RPMI8226 (cell line): Measurements from ENCODE around the gene C11orf91.
"Not testable (repeated sequence)": the region's sequence is repeated elsewhere in the genome, so short reads cannot be mapped to it uniquely, and the experiment has no call there.

Experiments
- DNase-seq: peaks from one replicate; pipeline ENCODE4 v3.0.0-alpha.2; 2015

The C11orf91 gene

GRCh38 chr11:33668468-33668825, 32.2 kb downstream of the C11orf91 start:
- no peak for DNase-seq

GRCh38 chr11:33667819-33668467, 32.7 kb downstream of the C11orf91 start:
- DNase-seq, result no peak

- no peak for DNase-seq
These were observed 35.1 kb downstream of the C11orf91 start for GRCh38 chr11:33665350-33666106.

GRCh38 chr11:33664827-33665226, 35.8 kb downstream of the C11orf91 start:
- DNase-seq, result no peak

GRCh38 chr11:33664166-33664565, 36.5 kb downstream of the C11orf91 start:
- no peak for DNase-seq

GRCh38 chr11:33663121-33663520, 37.5 kb downstream of the C11orf91 start:
- no peak for DNase-seq

GRCh38 chr11:33661526-33661925, 39.1 kb downstream of the C11orf91 start:
- DNase-seq, result not testable (repeated sequence)

- DNase-seq, result no peak
These were observed 39.7 kb downstream of the C11orf91 start for GRCh38 chr11:33660962-33661361.

- DNase-seq, result no peak
These were observed 41.1 kb downstream of the C11orf91 start for GRCh38 chr11:33659370-33660139.

- DNase-seq, result no peak
These were observed 42.3 kb downstream of the C11orf91 start for GRCh38 chr11:33658195-33658900.

- no peak for DNase-seq
These were observed 42.9 kb downstream of the C11orf91 start for GRCh38 chr11:33657757-33658156.

GRCh38 chr11:33656768-33657167, 43.9 kb downstream of the C11orf91 start:
- no peak for DNase-seq

- no peak for DNase-seq
These were observed 44.6 kb downstream of the C11orf91 start for GRCh38 chr11:33655842-33656600.

- DNase-seq, result no peak
These were observed 46.0 kb downstream of the C11orf91 start for GRCh38 chr11:33654594-33654993.

GRCh38 chr11:33652930-33653329, 47.7 kb downstream of the C11orf91 start:
- DNase-seq, result no peak

- no peak for DNase-seq
These were observed 48.2 kb downstream of the C11orf91 start for GRCh38 chr11:33652431-33652830.

GRCh38 chr11:33651990-33652389, 48.6 kb downstream of the C11orf91 start:
- no peak for DNase-seq

- DNase-seq, result no peak
These were observed 49.1 kb downstream of the C11orf91 start for GRCh38 chr11:33651555-33651954.

- DNase-seq, result no peak
These were observed 50.7 kb downstream of the C11orf91 start for GRCh38 chr11:33649944-33650343.
